GM20000 (cell line): ENCODE results near the gene BCL11A.

Experiments
- DNase-seq: peaks from one replicate; pipeline ENCODE4 v3.0.0; 2012; ENCODE audit warnings: low spot score
- TF ChIP-seq, protein P1 (sequence below): IDR thresholded peaks from 2 replicates; pipeline ENCODE4 v1.5.1; 2012; ENCODE audit warnings: mild to moderate bottlenecking, control low read depth; ENCODE audit errors: extremely low read depth, missing control alignments

The BCL11A gene

DNA sequence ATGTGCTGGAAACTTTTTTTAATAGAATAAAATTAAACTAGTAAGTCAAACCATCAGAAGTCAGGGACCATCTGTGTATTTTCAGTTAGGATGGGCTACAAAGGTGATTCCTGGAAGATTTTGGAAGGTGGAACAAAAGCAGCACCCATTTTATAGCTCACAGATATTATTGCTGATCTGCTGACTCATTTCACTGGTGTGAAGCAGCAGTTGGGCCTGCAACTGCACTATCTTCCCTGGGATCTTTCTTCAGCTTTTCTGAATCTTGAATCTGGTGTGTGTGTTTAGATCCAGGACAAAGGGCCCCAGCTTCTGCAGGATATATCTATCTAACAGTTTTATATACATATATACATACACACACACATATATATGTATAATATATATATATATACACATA is 35.6 kb upstream of the BCL11A start:
- TF ChIP-seq, protein P1, sequence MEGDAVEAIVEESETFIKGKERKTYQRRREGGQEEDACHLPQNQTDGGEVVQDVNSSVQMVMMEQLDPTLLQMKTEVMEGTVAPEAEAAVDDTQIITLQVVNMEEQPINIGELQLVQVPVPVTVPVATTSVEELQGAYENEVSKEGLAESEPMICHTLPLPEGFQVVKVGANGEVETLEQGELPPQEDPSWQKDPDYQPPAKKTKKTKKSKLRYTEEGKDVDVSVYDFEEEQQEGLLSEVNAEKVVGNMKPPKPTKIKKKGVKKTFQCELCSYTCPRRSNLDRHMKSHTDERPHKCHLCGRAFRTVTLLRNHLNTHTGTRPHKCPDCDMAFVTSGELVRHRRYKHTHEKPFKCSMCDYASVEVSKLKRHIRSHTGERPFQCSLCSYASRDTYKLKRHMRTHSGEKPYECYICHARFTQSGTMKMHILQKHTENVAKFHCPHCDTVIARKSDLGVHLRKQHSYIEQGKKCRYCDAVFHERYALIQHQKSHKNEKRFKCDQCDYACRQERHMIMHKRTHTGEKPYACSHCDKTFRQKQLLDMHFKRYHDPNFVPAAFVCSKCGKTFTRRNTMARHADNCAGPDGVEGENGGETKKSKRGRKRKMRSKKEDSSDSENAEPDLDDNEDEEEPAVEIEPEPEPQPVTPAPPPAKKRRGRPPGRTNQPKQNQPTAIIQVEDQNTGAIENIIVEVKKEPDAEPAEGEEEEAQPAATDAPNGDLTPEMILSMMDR = no peak
- DNase-seq = no peak

DNA sequence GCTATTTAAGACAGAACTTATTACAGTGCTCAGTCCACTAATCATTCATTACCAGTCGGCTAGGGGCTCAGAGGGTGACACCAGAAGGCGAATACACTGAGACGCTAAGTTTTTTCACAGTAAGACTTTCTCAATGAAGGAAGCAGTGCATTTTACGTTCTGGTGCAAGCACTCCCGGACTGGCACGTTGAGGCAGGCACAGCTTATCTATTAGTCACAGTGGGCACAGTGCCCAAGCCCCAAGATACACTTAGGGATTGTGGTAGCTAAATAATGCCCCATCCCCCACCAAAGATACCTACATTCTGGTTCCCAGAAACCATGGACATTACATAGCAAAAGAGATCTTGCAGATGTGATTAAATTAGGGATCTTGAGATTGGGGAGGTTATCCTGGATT is 32.6 kb upstream of the BCL11A start:
- no peak for DNase-seq
- TF ChIP-seq, protein P1 = no peak

DNA sequence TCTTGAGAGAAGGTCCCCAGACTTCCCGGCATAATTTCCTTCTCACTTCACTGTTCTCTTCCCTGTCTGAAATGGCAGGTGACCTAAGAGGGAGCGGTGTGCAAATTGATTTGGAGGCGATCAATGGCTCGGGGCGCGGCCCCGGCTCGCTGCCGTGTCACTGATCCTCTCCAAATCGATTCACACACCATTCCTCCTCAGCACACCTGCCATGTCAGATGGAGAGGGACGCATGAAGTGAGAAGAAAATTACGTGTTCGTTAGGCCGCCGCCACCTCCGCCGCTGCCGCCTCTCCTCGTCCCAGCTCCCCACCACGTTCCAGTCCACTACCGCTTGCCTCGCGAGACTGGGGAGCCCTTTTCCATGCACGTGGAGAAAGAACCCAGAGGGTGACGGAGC is 31.8 kb upstream of the BCL11A start:
- TF ChIP-seq, protein P1 = no peak
- no peak for DNase-seq

DNA sequence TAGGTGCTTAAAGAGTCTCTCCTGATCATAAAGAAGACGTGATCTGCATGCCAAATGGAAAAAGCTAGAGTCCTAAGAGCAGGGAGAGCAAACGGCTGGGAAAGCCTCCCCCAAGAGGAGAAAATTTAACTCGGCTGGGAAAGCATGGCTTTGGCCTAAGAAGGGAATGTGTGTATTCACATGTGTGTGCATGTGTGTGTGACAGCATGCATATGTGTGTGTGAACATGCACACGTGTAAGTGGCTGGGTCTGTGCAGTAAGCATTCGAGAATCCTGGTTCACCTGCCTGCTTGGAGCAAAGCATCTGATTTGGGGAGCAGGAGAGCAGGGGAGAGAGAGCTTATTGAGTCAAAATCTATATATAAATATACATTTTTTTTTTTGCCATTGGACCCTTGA is 30.1 kb upstream of the BCL11A start:
- DNase-seq = no peak
- TF ChIP-seq, protein P1 = no peak

DNA sequence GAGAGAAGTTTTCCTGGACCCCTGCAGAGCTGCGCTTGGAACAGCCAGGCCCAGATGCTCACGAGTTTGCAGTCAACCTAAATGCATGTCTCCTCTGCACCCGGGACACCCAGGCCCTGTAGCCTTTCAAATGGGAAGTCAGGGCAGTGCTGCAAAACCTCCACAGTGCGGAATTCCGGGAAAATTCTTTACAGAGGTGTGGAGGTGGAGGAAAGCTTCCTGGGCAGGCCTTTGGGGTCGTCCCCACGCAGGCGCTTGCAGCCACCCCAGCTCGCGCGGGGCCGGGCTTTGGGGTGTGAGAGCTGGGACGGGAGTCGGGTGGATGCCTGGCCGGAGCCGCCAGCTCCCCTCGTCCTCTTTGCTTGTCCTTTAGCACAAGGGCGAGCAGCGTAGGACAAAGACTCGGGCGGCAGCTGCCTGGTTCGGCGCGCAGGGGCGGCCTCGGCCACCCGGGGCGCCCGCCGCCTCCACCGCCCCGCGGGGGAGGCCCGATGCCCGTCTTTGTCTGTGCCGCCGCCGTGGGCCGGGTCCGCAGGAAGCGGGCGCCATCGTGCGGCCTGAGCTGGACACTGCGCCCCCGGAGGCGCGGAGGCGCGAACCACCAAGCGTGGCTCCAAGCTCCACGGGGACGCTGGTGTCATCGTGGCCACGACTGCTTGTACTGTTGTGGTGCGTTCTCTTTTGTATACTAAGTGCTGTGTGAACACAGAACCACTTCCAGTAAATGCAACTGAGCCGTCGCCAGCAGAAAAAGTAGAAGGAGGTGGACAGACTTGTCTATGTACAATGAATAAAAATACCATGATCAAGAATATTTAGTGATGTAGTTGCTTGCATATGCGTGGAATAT is 28.2 kb upstream of the BCL11A start:
- peak; percentile 91 for DNase-seq
- TF ChIP-seq, protein P1 = peak; percentile 94

DNA sequence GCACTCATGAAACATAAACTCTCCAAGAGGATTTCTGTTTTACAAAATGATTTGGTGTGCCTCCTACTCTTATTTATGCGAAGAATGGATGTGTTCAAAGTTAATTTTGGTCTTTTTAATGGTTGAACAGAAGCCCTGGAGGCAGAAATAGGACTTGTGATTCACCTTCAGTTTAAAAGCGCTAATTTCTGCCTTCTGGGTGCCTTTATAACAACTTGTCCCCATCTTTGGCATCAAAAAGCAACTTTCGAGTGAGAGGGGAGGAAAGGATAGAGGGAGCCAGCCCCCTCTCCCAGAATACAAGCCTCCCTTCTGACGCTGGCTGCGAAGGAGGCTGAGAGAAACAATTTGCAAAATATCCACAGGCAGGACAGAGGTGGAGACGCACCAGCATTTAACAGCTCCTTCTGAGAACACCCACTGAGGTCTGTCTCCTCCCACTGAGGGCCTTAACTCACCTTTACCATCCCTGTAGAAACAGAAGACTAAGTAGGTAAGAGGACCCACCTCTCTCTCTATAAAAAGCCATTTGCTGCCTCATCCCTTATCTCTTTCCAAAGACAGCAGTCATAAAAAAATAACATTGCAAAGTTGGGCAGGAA is 24.3 kb upstream of the BCL11A start:
- DNase-seq = no peak
- TF ChIP-seq, protein P1 = no peak

DNA sequence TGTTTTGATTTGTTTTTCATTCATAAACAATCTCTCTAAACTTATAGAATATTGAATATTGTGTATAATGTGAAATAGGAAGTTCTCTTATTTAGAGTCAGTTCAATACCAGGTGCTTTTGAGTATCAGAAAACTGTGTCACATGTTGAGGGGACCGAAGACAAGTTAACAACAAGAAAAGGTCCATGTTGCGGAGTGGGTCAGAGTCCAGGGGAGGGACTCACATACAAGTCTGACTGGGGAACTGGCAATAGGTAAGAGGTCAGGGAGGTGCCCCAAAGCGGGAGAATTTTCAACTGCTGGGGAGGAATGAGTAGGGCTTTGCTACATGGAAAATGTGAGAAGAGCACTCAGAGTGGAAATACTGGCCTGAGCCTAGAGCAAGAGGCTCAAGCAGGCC is 19.8 kb upstream of the BCL11A start:
- no peak for DNase-seq
- TF ChIP-seq, protein P1 = no peak
